Measurements from ENCODE around the gene NECAB2.

Gene NECAB2

DNA sequence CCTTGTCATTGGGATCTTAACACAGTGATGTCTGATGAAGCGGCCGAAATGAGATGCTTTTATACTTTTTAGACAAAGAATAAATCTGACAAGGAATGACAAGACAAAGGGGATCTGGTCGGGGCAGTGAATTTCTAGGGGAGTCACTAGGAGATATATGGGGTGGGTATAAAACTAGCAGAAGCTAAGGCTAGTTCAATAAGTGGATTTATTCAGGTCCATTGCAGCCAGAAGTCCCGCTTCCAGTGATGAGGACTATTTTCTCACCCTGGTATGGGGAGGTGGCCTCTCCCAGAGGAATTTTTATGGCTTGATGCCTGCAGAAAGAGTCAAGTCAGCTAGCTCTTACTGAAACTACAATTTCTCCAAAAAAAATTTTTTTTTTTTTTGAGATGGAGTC, 50.7 kb downstream of the NECAB2 start:
- DNase-seq (ENCODE audit: low read depth in 1 of 2, low spot score in 1 of 2): no peak

DNA sequence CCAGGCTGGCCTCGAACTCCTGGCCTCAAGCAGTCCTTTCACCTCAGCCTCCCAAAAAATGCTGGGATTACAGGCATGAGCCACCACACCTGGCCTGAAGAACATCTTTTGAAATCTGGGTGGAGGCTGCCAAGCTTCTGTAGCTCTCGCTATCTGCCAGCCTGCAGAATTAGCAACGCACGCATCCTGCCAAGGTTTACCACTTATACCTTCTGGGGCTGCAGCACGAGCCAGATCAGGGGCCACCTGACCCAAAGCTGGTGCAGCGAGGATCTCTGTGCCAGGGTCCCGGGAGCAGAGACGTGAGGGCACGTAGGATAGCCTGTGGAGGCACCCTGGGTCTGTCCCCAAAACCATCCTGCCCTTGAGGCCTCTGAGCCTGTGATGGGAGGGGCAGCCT, 52.3 kb downstream of the NECAB2 start:
- DNase-seq (ENCODE audit: low read depth in 1 of 2, low spot score in 1 of 2): no peak

DNA sequence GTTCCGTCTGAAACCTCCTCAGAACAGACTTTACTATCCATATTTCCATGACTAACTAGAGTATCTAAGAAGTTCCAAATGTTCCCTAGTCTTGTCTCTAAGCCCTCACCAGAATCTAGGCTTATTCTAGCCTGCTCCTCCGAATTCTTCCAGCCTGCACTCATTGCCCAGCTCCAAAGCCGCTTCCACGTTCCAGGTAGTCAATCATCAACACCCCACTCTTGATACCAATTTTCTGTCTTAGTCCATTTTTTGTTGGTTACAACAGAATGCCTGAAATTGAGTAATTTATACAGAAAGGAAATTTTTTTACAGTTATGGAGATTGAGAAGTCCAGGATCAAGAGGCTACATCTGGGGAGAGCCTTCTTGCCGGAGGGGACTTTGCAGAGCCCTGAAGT, 53.4 kb downstream of the NECAB2 start:
- DNase-seq (ENCODE audit: low read depth in 1 of 2, low spot score in 1 of 2): no peak

DNA sequence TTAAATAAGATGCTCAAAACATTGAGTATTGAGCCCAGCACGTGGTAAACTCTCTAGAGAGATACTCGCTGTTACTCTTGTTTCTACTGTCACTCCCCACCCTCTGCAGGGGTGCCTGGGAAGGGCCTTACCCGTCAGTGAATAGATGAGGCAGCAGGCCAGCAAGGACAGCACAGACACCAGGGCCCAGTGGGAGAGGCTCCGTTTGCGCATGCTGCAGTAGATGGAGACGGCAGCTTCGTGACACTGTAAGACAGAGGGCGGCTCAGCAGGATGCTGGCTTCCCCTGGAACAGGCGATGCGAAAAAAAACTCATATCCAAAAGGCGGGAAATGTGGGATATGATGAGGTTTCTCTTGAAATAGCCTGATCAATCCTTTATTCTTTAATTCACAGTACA, 54.6 kb downstream of the NECAB2 start:
- no peak for DNase-seq (ENCODE audit: low read depth in 1 of 2, low spot score in 1 of 2)

DNA sequence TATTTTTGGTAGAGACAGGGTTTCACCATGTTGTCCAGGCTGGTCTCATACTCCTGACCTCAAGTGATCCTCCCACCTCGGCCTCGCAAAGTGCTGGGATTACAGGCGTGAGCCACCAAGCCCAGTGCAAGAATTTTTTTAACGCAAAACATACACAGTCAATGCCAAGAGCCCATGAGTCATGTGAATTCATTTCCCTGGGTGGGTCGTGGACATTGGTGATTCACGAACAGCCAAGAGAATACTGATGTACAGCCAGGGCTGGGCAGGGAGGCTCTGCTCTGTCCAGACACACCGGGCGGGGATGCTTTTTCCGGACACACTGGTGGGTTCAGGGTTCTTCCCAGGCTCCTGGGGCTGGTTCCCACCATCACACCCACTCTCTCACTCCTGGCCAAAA, 56.8 kb downstream of the NECAB2 start:
- no peak for DNase-seq (ENCODE audit: low read depth in 1 of 2, low spot score in 1 of 2)

DNA sequence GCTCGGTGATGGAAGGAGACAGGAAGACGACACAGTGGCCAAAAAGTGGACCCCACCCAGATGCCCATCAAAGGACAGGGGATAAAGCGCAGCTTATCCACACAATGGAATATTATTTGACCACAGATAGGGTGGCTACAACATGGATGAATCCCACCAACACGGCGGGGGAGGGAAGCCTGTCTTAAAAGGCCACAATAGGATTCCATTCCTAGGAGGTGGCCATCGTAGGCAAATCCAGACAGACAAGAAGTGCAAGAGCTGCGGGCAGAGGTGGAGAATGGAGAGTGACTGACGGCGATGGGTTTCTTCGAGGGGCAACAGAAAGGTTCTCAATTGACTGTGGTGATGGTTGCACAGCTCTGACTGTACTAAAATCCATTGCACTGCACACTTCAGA, 58.6 kb downstream of the NECAB2 start:
- DNase-seq (ENCODE audit: low read depth in 1 of 2, low spot score in 1 of 2): no peak

DNA sequence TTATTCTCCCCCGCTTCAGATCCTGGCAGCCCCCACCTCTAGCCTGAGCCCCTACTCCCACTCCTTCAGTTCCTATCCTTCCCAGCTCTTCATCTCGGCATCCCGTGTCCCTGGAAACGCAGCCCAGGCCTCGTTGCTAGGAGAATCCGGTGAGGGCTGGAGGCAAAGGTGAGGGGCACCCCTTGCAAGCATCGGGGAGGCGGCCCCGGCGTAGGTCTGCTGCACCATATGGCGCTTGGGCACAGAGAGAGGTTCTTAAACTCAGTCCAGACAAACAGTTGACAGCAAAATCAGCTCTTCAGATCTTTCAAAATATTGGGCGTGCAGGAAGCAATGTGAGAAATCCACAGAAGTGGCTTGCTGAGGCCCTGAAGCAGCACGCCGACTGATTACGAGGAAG, 59.6 kb downstream of the NECAB2 start:
- no peak for DNase-seq (ENCODE audit: low read depth in 1 of 2, low spot score in 1 of 2)

DNA sequence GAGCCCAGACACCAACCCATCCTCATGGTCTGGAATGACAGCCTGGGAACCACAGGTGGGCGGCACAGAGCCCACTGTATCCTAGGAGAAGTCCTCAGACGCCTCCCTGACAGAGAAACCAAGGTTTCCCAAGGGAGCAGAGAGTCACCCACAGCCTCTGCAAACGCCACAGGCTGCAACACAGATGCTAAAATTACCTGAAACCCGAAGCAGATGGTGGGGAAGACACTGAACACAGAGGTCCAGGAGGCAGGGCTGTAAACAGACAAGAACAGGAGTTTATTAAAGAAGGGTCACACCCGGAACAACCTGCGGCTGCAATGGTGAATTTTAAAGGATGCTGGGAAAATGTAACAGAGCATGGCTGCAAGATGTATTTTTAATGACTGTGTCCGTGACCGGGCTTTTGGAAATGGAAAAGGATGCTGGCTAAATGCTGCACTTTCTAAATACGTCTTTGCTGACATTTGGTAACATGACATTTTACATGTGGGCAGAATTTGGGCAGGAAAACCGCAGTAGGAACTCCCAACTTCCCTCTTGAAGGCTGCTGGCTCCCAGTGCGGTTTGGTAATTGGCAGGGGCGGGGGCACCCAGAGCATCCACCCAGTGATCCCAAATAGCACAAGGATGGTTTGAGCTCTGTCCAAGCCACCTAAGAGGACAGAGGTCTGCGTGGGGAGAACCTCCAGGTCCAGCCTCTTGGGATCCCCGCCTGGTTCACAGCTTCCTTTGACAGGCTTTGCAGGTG, 61.4 kb downstream of the NECAB2 start:
- no peak for DNase-seq (ENCODE audit: low read depth in 1 of 2, low spot score in 1 of 2)

DNA sequence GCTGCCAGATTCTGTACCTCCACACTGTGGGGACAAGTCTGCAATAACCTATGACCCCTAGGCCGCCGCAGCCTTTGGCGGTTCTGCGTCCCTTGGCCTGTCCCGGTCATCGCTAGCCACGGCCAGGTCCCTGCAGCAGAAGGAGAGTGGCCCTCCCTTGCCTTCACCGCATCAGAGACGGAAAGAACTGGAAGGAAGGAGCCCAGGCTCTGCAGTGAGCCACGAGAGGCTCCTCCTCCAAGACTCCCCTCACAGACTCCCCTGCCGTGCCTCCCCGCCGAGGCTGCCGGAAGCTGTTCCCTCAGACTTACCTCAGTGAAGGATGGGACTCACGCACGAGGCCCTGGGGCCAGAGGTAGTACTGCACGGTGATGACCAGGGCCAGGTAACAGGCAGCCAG, 63.5 kb downstream of the NECAB2 start:
- DNase-seq (ENCODE audit: low read depth in 1 of 2, low spot score in 1 of 2): no peak

DNA sequence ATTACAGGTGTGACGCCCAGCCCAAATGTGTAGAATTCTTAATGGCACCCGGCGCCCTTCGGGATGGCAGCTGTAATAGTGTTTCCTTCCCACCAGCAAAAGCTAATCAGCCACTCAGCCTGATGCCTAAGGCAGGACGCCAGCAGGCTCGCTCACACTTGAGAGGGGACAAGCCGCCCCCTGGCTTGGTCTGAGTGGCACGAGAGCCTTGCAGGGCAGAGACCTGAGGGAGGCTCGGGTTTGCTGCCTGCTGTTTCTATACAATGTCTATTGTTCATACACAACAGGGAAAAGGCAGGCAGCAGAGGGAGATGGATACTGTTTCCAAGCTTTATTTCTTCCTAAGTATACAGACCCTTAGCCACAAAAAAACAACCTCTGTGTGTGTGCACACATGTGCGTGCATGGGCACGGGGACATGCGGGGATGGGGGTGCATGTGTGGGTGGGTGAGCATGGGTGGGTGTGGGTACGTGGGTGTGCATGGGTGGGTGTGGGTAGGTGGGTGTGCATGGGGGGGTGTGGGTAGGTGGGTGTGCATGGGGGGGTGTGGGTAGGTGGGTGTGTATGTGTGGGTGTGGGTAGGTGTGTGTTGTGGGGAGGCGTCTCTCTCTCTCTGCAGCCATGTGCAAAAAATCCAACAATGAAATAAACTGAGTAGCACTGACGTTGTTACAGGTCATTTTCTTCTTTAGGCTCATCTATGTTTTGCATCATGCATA, 64.6 kb downstream of the NECAB2 start:
- DNase-seq (ENCODE audit: low read depth in 1 of 2, low spot score in 1 of 2): no peak

DNA sequence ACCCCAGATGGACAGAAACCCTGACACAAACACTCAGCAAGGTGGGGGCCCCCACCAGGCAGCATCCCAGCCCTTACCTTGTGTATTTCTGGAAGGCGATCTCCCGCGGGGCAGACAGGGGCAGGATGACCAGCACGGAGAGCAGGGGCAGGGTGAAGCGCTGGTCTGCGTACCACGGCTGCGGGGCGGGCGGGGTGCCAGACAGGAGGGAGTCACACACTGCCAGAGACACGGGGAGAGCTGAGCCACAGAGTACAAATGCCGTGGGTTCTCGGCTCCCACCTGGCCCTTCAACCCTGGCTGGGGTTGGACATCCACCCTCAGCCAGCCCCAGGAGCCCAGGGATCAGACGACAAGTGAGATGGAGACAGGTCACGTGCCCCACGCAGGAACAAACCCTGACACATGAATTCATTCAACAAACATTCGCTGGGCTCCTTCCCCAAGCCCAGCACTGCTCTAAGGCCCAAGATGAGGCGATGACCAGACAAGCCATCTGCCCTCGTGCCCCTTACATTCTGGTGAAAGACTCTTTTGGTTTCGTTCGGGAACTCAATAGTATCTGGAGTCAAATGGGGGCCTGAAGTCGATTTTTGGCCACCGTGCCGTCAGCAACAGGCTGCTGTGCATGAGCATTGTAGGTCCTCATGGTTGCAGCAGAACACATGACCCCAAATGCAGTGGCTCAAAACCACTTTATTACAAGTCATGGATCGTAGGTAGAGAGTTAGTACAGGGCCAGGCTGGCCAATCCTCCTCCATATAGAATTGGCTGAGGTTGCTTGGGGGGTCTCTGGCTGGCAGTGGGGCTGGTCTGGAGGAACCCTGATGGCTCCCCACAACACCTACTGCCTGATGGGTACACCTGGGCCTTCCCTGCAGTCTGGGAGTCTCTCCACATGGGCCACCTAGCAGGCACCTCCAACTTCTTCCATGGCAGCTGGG, 65.5 kb downstream of the NECAB2 start:
- no peak for DNase-seq (ENCODE audit: low read depth in 1 of 2, low spot score in 1 of 2)

DNA sequence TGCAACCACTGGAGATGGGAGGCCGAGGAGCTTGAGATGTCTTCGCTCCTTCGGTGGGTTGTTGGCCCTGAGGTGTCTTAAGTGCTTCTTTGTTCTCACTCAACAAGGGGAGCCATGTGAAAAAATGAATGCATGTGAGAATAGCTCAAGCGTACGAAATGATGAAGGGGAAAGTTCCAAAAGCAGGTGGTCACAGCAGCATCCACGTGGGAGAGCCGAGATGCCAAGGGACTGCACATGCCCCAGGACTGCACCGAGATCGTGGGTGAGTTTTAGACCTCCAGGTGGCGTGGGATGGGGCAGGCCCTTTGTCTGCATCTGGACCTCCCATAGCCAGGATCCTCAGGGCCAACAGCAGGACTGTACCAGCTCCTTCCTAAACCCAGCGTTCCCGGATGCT, 66.5 kb downstream of the NECAB2 start:
- no peak for DNase-seq (ENCODE audit: low read depth in 1 of 2, low spot score in 1 of 2)

DNA sequence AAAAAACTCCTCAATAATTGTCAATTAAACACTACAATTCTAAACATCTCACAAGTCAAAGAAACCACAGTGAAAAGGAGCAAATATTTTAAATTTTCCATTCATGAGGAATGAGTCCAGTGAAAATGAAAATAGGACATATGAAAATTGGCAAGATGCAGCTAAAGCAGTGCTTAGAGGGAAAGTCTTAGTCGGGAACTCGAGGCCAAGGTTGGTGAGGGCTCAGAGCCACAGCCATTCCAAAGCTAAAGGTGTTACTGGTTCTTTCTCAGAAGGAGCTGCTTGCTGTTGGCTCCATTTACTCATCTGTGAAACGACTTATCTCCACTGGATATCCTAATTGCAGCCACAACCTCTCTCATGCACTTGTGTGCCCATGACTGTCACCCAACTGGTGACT, 68.1 kb downstream of the NECAB2 start:
- DNase-seq (ENCODE audit: low read depth in 1 of 2, low spot score in 1 of 2): no peak

DNA sequence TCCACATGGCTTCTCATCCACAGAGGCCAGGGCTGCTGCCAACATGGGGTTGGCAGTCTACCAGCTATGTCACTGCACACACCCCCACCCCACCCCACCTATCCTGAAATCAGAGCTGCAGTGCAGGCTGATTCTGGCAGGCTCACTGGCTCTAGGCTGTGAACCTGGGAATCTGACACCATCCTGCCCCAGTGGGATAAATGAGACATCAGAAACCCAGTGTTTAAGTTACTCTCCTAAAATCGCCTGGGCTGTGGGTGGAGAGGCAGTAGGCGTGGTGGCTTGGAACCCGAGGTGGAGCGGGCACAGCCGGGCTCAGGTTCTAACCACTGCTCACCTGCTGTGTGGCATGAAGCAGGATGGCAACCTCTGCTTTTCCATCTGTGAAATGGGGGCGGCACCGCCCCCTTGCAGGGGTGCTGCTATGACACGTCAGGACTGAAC, 69.0 kb downstream of the NECAB2 start:
- DNase-seq (ENCODE audit: low read depth in 1 of 2, low spot score in 1 of 2): no peak

DNA sequence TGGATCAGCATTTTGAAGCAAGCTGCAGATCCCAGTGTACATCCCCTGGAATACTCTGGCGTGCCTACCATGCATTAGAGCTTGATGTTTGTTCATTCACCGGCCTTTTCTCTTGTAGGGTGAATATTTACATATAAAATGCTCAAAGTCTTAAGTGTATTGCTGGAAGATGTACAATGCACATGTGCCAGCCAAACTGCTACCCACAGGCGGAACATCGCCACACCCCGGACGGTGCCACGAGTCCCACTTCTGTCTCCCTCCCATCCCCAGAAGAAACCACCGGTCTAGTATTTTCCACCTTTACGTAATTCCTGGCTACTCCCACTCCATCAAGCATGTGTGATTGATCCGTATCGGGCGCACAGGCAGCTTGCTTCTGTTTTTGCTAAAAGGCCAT, 70.4 kb downstream of the NECAB2 start:
- no peak for DNase-seq (ENCODE audit: low read depth in 1 of 2, low spot score in 1 of 2)

DNA sequence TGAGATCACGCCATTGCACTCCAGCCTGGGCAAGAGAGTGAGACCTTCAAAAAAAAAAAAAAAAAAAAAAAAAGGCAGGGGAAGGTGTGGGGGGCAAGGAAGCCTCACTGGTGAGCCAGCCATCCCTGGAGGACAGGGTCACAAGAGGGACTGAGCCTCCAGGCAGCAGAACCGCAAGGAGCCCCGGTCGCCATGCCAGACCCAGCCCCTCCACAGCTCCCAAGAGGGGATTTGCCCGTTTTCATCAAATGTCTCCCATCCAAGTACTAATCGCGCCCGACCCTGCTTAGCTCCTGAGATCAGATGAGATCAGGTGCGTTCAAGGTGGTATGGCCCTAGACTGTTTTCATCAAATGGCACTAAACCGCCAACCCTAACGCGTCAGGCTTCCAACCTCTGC, 71.7 kb downstream of the NECAB2 start:
- DNase-seq (ENCODE audit: low read depth in 1 of 2, low spot score in 1 of 2): no peak

DNA sequence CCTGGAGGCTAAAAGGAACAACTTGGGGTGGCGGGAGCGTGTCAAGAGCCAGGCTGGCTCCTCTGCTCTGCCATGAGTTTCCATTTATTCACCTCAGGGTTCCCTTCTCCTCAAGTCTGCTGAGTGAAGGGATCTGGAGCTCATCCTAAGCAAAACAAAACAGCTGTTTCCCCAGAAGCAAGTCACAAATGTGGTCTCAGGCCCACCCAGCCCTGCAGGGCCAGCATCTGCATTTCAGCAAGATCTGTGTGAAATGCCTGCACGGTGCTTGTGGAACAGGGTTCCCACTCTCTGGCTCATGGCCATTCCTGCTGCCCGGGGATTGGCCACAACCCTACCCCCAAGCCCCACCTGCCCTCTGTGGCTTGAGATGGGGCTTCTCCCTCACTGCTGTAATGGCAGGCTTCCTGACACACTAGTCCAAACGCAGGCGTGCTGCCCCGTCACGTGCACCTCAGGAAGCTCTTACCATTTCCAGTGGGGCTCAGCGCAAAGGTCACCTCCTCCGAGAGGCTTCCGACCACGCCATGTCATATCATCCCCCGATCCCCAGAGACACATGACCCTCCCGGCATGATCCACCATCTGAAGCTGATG, 72.3 kb downstream of the NECAB2 start:
- DNase-seq (ENCODE audit: low read depth in 1 of 2, low spot score in 1 of 2): no peak

DNA sequence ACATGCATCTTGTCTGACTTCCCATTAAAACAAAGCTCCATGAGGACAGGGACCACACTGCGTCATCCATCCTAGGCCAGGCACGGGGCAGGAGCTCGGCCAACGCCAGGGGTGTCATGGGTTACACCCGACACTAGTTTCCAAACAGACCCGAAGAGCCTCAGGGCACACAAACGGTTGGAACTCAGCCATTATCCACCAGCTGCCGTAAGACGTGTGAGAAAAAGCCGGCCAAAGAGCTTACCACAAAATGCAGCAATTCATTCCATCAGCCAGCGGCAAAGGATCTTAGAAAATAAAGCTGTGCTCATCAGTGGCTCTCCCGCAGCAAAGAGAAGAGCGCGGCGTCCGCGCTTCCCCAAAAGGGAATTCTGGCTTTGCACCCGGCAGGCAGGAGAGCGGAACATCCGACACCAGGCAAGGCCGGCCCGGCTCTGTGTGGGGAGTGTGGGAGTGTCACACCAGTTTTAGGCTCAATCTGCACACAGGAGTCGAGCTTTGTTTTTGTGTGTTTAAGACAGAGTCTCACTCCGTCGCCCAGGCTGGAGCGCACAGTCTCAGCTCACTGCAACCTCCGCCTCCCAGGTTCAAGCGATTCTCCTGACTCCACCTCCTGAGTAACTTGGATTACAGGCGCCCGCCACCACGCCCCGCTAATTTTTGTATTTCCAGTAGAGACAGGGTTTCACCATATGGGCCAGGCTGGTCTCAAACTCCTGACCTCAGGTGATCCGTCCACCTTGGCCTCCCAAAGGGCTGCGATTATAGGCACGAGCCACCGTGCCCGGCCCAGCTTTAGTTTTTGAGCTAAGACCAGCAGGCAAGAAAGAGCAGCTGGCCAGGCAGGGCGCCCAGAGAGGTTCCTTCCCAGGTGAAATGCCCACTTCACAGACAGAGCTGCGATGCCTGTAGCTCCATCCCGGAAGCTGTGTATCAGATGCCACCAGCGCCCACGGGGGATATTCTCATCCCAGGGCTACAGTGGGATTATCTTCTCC, 73.1 kb downstream of the NECAB2 start:
- DNase-seq (ENCODE audit: low read depth in 1 of 2, low spot score in 1 of 2): no peak

DNA sequence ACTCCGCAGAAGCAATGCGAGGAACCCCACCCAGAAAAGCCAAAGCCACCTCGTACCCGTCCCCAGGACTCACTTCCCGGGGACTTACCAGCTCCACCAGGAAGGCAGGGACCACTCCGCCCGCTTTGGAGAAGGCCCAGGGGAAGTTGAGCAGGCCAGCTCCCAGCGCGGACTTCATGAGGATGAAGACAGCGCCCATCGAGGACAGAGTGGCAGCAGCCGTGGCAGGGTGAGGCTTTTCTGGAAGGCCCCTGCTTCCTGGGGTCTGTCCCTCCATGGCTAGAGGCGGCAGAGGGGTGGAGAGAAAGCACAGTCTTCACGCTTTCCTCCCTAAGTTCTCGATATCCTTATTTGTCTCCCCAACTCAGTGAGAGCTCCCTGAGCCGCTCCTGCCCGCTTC, 73.8 kb downstream of the NECAB2 start:
- DNase-seq (ENCODE audit: low read depth in 1 of 2, low spot score in 1 of 2): no peak

DNA sequence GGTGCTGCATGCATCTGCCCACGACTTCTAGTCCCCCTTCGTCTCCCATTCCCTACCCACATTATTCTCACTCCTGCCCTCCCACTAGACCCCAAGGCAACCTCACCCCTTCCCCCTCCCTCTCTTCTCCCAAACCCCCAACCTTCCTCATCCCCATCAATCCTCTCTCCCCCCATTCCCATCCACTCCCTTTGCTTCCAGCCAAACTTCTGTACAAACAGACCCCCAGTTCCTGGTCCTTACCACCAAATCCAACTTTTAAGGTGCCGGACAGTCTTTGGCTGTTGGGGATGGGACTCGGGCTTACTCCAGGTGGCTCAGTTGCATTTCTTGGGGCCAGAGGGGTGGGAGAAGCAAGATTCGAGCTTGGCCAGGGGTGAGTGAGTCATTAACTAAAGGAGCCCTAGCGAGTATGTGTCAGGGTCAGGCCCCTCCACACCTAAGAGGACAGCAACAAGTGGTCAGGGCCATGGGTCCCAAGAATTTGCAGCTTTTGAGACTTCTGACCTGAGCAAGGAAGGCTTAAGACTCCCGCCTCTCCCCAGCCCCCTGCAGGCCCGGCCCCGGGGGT, 74.3 kb downstream of the NECAB2 start, which contains the start of gene SLC38A8:
Gene SLC38A8, minus strand, starts transcription at position 488 of the 571 bp plus-strand sequence. CDS start 638 bp downstream, outside the sequence.
- DNase-seq (ENCODE audit: low read depth in 1 of 2, low spot score in 1 of 2): no peak

Measured in stimulated activated CD4-positive, alpha-beta T cell treated with anti-CD3 and anti-CD28 coated beads, Interleukin-15, amount 100 ng/mL, for 1 hour (primary cell).